ENCODE data around the gene CASS4.

DNA sequence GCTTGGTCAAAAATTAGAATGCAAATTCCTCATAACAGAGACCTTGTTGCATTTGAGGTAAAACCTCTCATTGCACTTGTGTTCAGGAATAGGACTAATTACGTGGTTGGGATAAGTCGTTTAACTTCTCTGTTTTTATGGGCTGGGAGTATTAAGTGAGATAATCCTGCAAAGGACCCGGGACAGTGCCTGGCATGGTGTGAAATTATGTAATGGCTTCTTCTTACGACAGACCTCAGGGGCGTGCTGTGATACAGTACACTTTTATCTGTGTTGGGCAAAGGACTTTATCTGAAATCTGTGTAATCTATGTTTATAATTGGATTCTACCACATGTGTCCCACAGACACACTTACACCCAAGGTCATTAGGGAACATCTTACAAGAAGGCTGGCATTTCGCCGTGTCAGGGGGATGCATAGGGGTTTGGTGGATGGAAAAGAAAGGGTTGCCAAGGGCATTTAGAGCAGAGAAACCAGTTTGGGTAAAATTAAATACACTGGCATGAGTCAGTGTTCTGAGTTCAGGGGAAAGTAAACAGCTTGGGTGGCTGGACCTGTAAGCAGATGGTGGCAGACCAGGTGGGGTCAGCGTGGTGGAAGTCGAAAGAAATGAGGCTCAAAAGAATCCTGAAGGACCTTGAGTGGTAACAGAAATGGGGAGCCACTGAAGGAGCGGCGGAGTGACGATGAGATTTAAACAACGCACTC lies 39.2 kb downstream of the CASS4 start:
- TF ChIP-seq, protein P1, sequence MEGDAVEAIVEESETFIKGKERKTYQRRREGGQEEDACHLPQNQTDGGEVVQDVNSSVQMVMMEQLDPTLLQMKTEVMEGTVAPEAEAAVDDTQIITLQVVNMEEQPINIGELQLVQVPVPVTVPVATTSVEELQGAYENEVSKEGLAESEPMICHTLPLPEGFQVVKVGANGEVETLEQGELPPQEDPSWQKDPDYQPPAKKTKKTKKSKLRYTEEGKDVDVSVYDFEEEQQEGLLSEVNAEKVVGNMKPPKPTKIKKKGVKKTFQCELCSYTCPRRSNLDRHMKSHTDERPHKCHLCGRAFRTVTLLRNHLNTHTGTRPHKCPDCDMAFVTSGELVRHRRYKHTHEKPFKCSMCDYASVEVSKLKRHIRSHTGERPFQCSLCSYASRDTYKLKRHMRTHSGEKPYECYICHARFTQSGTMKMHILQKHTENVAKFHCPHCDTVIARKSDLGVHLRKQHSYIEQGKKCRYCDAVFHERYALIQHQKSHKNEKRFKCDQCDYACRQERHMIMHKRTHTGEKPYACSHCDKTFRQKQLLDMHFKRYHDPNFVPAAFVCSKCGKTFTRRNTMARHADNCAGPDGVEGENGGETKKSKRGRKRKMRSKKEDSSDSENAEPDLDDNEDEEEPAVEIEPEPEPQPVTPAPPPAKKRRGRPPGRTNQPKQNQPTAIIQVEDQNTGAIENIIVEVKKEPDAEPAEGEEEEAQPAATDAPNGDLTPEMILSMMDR (optimal IDR thresholded peaks at IDR 0.05 in 1 of 3, IDR thresholded peaks at IDR 0.05 in 1 of 3, conservative IDR thresholded peaks at IDR 0.05 in 1 of 3; ENCODE audit: extremely low read depth in 1 of 3, insufficient read depth in 2 of 3, low read length in 3 of 3): no peak
- TF ChIP-seq EZH2 (IDR thresholded peaks at IDR 0.05; ENCODE audit: low read length): no peak

Data from keratinocyte (primary cell).